Sciatic nerve (tissue), 2 donors: ENCODE data around the gene DLG2. TPM values are rescaled to one million over a fixed set of nuclear protein-coding genes. Genes with fewer than 3 reads are reported as not detected.

Experiments used
- ATAC-seq: fragments of 200-7000 bp; cut with Tn5 transposase; one replicate; pipeline ENCODE4 v1.9.1; 2020; ENCODE audit warnings: mild to moderate bottlenecking, moderate library complexity
- DNase-seq: peaks from one replicate; pipeline ENCODE4 v3.0.0-alpha.2; 2020; ENCODE audit warnings: low spot score
- intact Hi-C: fragments of 100-400 bp; cut with DNase I; formaldehyde crosslinking; loops from one replicate; pipeline ENCODE4 v1.14.2; 2022
- total RNA-seq: library from RNA; stranded (reverse); fragmentation: NEBNext Ultra II Directional; extraction: Animal tissue kit (Norgen Biotek cat#: 25700); gene quantifications from one replicate; pipeline ENCODE4 v1.2.1, GENCODE V29; 2021
- donor health status: DM: no; HTN: no; CAD: no.
- donor health status: DM: no; HTN: no; CAD: no.

Gene DLG2
- total RNA-seq, 1 donor from 2014 or later = 17.3 TPM

DNA sequence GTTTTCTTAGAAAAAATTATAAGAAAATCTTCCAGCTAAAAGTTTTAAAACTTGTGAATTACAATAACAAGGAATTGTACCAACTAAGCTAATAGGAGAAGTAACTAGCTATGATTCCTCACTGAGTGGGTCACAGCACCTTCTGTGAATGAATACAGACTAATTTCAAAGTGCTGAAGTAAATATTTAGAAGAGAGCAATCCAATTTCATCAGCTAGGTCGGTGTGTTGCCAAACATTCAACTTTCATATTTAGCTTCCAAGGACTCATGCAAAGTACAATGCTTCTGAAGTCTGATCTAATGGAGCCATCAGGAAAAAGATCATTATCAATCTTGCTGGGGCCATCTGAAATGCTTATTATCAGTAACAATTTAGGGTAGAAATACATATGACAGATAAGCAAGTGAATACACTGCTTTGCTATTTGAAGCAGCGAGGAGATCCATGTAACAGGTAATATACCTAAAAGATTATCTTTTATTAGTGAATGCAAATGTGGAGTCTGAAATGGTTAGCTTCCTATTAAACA is 1590.4 kb downstream of the DLG2 start:
- intact Hi-C loops = no loop called here
- DNase-seq = no peak
- ATAC-seq = no peak

DNA sequence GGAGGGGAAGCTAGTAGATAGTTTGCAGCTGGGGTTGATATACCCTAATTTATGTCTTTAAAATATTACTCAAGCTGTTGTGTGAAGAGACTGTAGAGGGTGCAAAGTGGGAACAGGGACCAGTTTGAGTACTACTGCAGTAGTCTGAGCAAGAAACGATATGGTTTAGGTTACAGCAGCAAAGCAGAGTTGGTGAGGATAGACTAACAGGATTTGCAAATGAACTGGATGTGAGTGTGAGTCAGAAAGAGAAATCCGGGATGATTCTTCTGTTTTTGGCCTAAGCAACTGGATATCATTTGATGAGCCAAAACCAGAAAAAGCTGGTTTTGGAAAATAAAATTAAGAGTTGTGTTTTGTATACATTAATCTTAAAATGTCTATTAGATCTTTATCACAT is 1591.5 kb downstream of the DLG2 start:
- DNase-seq (no peak), ATAC-seq (no peak)
- intact Hi-C loops = no loop called here

DNA sequence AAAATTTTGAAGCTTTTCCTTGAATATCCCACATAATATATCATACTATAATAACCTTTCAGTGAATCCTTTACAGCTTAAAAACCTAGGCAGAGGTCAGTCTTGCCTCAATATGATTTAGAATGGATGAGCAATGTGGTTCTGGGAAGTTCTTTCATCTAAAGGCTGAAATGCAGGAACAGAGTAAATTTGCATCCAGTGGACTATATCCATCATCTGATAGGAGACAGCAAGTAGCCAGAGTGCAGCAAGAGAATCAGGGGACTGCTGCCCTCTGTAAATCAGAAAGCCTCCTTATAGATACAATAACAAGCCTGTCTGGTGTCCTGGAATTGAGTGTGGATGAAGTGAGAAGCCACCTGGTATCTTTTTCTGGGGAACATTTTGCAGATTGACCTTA is 1592.7 kb downstream of the DLG2 start:
- intact Hi-C loops = no loop called here
- no peak for ATAC-seq

DNA sequence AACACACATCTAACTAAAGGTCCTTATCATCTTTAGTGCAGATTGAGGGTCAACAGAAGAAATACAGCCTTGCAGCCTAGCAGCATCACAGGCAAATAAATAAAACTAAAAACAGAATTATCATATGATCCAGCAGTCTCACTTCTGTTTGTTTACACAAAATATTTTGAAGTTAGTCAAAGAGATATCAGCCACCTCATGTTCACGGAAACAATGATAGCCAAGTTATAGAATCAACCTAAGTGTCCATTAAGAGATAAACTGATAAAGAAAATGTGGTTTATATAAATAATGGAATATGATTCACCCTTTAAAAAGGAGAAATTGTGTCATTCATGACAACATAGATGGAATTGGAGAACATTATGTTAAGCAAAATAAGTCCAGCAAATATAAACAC is 1602.9 kb downstream of the DLG2 start:
- DNase-seq = no peak
- intact Hi-C loops = no loop called here
- ATAC-seq = no peak

More for the DNA sequence above, 1592.7 kb downstream of the DLG2 start:
- DNase-seq = no peak

DNA sequence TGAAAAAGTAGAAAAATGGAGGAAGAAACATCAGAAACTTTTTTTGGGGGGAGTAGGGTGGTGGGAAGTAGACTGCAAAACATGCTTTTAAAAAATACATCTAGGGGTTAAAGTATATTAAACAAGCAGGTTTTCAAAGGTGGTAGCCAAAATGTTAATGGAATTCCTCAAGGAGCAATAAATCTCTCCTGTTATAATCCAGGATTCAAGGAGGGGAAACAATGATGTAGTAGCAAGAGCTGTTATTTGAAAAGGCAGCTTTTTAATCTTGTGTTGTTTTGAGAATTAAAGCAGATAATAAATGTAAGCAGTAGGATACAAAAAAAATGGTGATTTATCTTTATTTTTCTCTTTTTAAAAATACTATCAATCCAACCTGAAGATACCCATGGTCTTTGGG is 1604.4 kb downstream of the DLG2 start:
- DNase-seq (no peak), ATAC-seq (no peak)
- intact Hi-C loops = no loop called here

DNA sequence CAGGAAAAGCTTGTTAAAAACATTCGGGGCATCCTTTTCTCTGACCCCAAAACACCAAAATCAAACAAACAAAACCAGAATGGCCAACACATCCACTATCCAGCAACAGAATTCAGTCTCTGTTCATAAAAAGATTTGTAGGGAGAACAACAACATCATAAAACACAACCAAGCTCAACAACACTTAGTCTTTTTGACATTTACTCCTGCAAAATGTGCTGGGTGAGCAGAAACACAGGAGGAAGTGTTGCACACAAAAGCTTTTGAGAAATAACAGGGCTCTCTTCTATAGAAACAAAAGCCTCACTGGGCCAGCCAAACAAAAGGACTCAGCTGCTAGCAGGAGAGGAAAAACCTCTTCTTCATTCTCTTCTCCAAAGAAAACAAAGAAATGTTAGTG is 1604.9 kb downstream of the DLG2 start:
- ATAC-seq = no peak
- no peak for DNase-seq
- intact Hi-C loops = no loop called here

DNA sequence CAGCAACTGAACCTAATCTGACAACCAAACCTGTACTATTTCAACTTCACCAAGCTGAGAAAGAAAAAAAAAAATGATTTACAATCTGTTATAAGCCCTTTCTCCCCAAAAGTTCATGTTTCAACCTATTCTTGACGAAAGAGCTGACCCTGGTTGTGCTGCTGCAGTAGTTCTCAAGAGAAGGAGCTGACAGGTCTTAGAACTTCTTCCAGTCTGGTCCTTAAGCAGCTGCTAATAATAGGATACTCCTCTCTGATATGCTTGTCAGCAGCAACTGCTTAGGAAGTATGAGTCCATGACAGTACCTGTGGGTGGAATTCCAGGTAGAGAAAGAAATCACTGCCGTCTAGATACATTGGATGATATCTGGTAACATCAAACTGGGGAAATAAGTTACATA is 1605.9 kb downstream of the DLG2 start:
- ATAC-seq (no peak), DNase-seq (no peak)
- intact Hi-C loops = no loop called here

DNA sequence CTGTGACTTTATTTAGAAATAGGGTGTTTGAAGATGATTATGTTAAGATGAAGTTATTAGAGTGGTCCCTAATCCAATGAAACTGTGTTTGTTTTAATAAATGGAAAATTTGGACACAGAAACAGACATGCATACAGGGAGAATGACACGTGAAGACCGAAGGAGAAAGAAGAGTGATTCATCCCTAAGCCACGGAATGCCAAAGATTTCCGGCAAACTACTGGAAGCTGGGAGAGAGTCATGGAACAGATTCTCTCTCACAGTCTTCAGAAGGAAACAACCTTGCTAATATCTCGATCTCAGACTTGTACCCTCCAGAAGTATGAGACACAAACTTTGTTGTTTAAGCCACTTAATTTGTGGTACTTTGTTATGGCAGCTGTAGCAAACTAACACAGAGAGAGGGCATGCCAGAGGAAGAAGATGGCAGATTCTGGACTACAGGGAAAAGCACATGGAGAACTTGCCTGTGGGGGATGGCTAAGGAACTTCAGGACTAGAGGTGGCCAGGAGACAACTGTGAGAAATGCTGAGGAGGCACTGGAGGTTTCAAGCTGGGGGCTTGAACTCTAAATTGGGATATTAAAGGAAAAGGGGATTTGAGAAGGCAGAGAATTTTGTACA is 1607.5 kb downstream of the DLG2 start:
- intact Hi-C loops = no loop called here
- ATAC-seq (no peak), DNase-seq (no peak)

DNA sequence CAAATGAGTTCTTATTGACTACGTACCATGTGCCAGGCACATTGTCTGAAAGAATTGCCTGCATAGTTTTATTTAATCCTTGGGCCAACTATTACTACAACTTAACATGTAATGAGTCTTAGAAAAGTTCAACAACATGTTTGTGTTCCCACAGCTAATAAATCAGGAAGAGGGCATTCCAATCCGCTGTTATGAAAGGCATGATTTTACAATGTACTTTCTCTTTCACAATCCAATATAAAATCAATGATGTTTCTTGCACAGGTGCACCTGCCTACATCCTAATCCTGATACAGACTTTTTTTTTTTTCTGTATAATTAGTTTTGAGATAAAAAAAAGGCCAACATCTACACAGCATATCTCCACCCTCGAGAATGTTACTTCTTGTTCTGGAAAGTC is 1612.6 kb downstream of the DLG2 start:
- DNase-seq (no peak), ATAC-seq (no peak)
- intact Hi-C loops = no loop called here

DNA sequence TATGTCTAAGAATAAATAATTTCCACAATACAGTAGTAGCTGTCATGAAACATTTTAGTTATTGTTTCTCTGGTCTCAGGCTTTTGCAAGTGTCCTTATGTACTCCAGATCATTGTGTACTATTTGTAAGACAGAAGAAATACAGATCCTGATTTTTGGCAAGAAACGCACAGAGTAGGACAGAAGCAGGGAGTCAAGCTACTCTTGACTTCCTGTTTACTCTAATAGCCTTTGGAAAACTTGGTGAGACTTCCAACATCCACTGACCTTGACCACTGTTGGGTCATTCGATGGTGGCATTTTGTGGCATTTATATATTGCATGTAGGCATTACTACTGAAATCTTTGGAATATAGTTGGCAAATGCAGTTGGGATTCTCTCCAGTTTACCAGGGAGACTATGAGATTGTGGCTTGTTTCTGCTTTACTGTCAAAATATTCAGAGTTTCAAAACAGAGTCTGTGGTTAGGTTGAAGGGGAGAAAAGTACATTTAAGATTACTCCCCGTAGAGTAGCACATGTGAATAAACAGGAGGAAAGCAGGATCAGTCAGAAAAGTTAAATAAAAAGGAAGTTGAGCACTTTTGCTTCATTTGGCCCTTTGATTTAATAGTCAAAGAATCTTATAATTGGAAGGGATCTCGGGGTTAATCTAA is 1614.8 kb downstream of the DLG2 start:
- intact Hi-C loops = no loop called here
- ATAC-seq = peak; percentile 83

DNA sequence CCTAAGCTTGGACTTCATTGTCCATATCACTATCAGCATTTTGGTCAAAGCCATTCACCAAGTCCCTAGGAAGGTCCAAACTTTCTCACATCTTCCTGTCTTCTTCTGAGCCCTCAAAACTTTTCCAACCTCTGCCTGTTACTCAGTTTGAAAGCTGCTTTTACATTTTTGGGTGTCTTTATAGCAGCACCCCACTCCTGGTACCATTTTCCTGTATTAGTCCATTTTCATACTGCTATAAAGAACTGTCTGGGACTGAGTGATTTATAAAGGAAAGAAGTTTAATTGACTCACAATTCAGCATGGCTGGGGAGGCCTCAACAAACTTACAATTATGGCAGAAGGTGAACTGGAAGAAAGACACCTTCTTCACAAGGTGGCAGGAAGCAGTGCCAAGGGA is 1624.0 kb downstream of the DLG2 start:
- intact Hi-C loops = no loop called here
- ATAC-seq (no peak), DNase-seq (no peak)

More for the DNA sequence above, 1614.8 kb downstream of the DLG2 start:
- no peak for DNase-seq

DNA sequence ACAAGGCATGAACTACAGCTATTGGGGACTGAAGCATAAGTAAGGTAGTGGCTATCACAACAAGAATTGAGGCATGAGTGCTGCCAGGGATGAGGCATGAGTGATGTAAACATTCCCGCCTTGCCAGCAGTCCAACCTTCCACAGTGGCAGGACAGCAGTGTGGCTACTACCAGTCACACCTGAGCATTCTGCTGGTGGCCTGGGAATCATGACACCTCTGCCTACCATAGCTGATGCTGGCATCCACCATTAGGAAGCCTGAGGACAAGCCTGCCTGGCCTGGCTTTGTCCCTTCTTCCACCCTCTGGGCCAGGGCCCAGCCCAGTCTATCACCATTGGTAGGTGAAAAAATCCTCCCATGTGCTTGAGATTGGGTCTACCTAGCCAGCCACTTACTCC is 1628.2 kb downstream of the DLG2 start:
- intact Hi-C loops = no loop called here
- no peak for DNase-seq
- no peak for ATAC-seq

DNA sequence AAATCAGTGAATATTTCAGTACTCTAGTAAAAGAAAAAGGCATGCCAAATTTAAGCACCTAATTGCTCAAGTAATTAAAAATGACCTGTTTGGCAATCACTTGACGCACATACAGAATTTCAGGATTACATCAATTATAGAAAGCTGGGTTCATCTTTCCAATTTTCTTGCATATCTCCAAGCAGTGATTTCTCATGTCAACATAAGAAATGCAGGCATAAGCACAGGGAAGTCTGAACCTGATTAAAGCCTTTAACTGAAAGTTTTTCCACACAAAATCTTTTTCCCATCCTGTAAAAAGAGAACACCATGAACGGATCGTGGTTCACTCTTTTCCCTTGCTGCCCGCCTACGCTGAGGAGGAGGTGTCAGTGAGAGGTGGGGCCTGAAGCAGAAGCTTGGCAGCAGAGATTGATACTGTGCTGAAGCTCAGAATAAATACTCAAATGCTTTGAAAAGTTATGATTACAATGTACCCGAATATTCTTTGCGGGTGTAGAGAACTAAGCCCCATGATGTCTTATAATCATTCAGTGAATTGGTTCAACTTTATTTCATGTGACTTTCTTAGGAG is 1636.9 kb downstream of the DLG2 start:
- peak; percentile 67 for ATAC-seq
- DNase-seq = no peak
- intact Hi-C loops = no loop called here

DNA sequence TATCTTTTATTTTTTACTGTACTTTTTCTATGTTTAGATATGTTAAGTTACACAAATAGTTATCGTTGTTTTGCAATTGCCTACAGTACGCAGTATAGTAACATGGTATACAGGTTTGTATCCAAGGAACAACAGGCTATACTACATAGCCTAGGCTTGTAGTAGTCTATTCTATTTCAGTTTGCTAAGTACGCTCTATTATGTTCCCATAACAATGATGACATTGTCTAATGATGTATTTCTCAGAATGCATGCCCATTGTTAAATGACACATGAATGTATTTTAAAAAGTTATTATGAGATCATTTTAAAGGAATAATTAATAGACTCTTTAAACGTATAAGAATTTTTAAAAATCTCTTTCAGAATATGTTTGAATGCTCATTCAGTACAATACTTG is 1644.3 kb downstream of the DLG2 start:
- ATAC-seq = no peak
- DNase-seq = no peak
- intact Hi-C loops = no loop called here

DNA sequence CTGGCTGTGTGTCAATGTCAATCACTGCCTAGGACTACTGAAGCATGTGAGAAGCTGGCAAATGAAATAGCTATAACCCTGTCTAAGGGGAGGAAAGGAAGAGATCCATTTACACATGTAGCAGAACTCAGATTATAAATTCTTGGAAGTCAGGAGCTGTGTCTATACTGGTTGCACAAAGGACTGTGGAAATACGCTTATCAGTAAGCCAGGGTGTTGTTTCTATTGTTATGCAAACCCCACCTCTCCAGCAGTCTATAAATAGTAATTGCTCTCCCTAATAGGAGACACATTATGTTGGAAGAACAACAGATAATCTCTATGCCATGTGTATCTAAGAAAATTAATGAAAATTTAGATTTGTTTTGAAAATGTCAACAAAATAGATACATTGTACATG is 1647.6 kb downstream of the DLG2 start:
- no peak for ATAC-seq
- intact Hi-C loops = no loop called here
- DNase-seq = no peak

DNA sequence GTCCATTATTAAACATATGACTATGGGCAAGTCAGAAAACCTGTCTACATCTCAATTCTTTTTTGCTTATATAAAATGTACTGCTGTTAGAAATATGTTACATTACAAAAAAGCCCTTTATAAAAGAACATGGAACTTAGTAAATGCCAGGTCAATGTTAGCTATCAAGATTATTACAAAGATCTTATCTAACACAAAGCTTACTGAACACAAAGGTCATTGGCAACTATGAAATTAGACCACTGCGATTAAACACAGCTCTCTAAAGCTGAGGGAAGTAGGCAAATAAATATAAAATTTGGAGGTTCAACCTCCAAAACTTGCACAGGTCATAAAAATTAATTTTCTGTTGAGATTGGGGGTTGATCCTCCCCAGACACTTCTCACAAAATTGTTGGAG is 1648.2 kb downstream of the DLG2 start:
- ATAC-seq = no peak
- DNase-seq = no peak
- intact Hi-C loops = no loop called here

DNA sequence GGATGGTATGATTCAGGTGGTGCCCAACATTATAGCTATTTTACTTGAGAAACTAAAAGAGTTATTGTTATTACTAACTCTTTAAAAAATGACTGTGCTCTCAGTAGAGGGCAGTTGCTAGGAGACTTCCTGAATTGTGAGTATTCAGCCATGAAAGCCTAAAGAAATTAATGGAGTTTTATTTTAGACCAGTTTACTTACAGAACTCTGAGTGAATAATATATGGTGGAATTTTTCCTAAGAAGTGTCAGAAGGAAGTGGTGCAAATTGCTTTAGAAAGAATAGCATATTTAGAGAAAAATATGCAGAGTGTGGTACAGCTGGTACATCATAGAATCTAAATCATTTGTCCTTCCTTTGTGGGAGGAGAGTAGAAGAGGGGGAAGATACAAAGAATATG is 1651.1 kb downstream of the DLG2 start:
- DNase-seq (no peak), ATAC-seq (no peak)
- intact Hi-C loops = no loop called here

DNA sequence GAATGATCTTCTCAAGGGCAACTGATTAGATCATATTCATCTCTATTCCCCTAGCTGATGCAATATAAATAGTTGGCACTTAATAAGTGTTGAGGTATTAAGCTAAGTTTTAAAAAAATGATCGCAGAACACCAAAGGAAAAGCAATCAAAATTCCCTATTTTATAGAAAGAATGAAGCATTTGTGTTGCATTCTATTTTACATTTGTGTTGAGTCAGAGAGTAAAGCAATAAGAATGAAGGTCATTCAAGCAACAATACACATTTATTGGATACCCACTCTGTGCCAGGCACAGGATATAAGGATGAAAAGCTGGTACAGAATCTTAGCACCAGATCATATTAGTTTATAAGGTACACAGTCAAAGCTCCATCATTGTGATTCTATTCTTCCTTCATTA is 1654.6 kb downstream of the DLG2 start:
- no peak for DNase-seq
- ATAC-seq = no peak
- intact Hi-C loops = no loop called here

DNA sequence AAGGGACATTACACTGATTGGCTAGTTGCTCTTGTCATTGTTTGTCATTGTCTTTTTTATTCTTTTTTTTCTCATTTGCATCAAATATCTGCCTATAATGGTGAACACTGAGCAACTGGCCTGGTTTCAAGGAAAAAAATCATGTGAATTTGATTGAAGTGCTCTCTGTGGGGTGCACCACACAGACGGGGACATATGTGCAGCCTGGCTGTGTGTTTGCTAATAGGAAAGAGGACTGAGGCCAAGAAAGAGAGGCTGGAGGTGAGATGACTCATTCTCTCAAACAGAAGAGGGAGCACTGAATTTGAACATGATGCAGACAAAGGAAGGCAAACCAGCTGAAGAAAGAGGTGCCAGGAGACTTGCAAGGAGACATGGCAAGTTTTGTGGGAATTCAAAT is 1656.1 kb downstream of the DLG2 start:
- ATAC-seq (no peak), DNase-seq (no peak)
- intact Hi-C loops = no loop called here

DNA sequence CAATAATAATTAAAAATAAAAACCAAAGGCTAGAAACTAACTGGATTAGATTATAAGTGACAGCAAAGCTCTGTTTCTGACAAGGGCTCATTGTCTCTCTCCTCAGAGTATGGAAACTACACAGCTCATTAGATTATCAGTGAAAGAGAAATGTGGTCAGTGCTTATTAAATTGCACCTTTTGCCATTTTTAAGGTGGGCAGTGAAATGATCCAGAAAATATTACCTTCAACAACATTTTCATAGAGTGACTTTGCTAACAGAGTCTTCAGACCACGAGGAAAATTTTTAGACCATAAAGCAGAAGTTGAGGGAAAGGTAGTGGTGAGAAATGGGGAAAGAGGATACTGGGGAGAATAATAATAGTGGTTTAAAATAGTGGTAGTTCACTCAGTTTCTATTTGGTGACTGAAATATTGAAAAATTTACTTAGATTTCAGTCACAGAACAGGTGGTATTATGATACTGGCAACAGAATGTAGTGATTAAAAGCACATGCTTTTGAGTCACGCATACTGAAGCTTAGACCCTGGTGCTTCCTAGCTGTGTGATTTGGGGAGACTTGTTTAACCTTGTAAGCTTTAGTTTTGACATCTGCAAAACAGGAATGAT is 1657.0 kb downstream of the DLG2 start:
- DNase-seq (no peak), ATAC-seq (no peak)
- intact Hi-C loops = no loop called here
